Esophagus muscularis mucosa (tissue), 4 donors: Measurements from ENCODE around the gene FRMD4A.

Source experiments
- CTCF ChIP-seq, 3 experiments: fragments of 200-600 bp in 2 of 3; fragments of 450-650 bp in 1 of 3; sonication (generic) in 2 of 3; IDR thresholded peaks; one replicate each; pipeline ENCODE4 v1.5.1; 2017 to 2019; ENCODE audit warnings: antibody characterized with exemption in 3 of 3, mild to moderate bottlenecking in 2 of 3, moderate library complexity in 1 of 3
- EP300 ChIP-seq: sonication (generic); formaldehyde crosslinking; IDR thresholded peaks from one replicate; pipeline ENCODE4 v1.6.1; 2017; ENCODE audit warnings: antibody characterized with exemption
- POLR2A ChIP-seq: fragments of 450-650 bp; IDR thresholded peaks from one replicate; pipeline ENCODE4 v1.6.1; 2017; ENCODE audit warnings: antibody characterized with exemption, moderate library complexity, mild to moderate bottlenecking, low read depth
- POLR2AphosphoS5 ChIP-seq, 2 donors: sonication (generic); formaldehyde crosslinking; IDR thresholded peaks; one replicate each; pipeline ENCODE4 v1.6.1; 2017; ENCODE audit warnings: antibody characterized with exemption in 2 of 2

- TF ChIP-seq EP300 (no peak), CTCF (IDR thresholded peaks at IDR 0.05) (no peak), POLR2AphosphoS5 (IDR thresholded peaks at IDR 0.05) (no peak), POLR2A (no peak)
Measured at GRCh38 chr10:13862546-13863233, 468.0 kb downstream of the FRMD4A start.
